D721Med (cell line): ENCODE results near the gene ADGRB3.

Experiments
- DNase-seq: peaks from one replicate; pipeline ENCODE4 v3.0.0; 2011; ENCODE audit warnings: low spot score; ENCODE audit not compliant: insufficient read length
- FAIRE-seq: peaks from 2 replicates; lab custom pipeline; 2011; peaks lifted over from hg19 to GRCh38; lab: Jason Lieb, UNC
- TF ChIP-seq, protein P1 (sequence below): IDR thresholded peaks from 2 replicates; pipeline ENCODE4 v1.5.1; 2012; ENCODE audit warnings: mild to moderate bottlenecking, control low read depth; ENCODE audit not compliant: insufficient read depth; ENCODE audit errors: missing control alignments

The ADGRB3 gene

DNA sequence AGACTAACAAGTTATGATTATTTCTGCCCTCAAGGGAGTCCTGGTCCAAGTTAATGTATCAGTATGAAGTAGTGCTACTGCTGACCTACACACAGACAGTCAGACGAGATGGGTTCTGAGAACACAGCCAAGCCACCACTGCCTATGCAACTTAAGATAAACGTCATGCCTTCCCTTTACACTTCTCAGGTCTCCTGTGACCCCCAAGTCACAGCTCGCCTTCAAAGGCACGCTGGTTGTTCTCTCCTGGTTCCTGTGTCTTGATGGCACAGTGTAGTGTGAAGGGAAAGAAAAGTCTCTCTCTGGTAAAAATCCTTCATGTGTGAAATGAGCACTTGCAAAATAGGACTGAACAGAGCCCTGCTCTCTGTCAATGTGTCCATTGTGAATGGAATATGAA is 377.8 kb downstream of the ADGRB3 start:
- DNase-seq (no peak), FAIRE-seq (no peak)
- TF ChIP-seq, protein P1, sequence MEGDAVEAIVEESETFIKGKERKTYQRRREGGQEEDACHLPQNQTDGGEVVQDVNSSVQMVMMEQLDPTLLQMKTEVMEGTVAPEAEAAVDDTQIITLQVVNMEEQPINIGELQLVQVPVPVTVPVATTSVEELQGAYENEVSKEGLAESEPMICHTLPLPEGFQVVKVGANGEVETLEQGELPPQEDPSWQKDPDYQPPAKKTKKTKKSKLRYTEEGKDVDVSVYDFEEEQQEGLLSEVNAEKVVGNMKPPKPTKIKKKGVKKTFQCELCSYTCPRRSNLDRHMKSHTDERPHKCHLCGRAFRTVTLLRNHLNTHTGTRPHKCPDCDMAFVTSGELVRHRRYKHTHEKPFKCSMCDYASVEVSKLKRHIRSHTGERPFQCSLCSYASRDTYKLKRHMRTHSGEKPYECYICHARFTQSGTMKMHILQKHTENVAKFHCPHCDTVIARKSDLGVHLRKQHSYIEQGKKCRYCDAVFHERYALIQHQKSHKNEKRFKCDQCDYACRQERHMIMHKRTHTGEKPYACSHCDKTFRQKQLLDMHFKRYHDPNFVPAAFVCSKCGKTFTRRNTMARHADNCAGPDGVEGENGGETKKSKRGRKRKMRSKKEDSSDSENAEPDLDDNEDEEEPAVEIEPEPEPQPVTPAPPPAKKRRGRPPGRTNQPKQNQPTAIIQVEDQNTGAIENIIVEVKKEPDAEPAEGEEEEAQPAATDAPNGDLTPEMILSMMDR, result no peak

DNA sequence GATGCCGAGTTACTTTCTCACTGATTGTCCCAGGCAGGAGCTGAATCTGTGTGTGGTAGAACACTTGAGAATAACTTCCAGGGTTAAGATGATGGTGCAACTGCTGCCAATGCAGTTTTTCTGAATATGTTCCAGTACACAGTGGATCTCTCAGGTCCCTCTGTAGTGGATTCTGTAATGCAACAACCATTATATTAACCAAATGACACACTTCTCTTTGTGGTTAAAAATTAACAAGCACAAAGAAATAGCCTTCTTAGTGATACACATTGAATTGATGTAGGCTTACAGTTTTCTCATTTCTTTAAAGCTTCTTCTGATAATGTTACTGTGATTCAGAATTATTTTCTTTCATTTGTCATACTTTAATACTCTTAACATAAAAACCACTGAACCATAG is 383.8 kb downstream of the ADGRB3 start:
- FAIRE-seq, result no peak

DNA sequence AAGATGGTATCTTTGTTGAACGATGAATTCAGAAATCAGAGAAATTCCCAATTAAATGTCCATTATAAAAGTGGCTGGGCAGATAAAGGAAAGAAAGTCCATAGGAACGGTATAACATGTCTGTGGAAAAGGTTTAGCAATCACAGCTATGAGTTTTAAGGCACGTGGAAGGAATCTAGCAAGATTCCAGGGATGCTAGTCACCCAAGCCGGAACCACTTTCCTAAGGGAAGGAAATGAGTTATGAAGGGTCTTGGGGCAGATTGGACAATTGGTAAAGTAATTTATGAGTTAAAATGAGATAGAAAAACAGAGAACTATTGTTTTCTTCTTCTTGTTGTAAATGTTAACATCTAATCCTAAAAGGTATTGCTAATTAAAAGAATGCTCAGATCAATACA is 384.8 kb downstream of the ADGRB3 start:
- TF ChIP-seq, protein P1, result no peak
- DNase-seq (no peak), FAIRE-seq (no peak)

More for the DNA sequence above, 383.8 kb downstream of the ADGRB3 start:
- no peak for DNase-seq
- TF ChIP-seq, protein P1, result no peak

DNA sequence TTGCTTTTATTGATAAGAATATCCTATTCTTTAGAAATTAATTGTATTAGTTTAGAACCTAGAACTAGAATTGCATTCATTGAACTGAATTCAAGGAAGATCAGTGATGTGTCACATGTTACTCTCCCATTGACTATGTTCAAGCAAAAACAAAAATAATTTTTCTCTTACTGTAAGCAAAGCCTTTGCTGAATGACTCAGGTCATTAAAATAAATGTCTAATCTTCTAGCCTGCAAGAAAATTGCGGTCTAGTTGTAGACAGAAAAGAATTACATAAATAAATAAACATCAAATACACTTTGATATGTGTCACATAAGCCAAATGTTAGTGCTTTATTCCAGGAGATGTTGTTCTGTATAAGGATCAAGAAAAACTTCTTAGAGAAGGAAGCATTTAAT is 387.9 kb downstream of the ADGRB3 start:
- TF ChIP-seq, protein P1, result no peak

DNA sequence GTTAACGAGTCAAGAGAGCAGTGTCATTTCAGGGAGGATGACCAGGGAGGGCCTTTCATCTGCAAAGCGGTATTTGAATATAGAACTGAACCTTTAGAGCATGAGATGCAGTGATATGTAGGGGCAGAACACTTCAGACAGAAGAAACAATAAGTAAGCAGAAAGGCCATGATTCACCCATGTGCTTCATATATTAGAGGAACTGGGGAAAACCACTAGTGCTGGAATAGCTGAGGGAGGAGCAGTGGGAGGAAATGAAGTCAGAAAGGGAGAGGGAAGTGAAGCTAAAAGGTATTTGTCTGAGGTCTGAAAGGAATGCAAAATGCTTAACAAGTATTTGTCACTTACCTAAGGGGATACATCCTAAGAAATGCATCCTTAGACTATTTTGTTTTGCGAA is 391.2 kb downstream of the ADGRB3 start:
- DNase-seq (no peak), FAIRE-seq (no peak)

More for the DNA sequence above, 387.9 kb downstream of the ADGRB3 start:
- FAIRE-seq (no peak), DNase-seq (no peak)

DNA sequence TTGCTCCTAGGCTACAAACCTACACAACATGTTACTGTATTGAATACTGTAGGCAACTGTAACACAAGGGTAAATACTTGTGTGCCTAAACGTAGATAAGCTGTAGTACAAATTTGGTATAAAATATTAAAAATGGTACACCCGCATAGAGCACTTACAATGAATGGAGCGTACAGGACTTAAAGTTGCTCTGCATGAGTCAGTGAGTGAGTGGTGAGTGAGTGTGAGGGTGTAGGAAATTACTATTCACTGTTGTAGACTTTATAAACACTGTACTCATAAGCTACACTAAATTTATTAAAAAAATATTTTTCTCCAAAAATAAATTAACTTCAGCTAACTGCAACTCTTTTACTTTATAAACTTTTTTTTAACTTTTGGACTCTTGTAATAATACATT is 391.6 kb downstream of the ADGRB3 start:
- TF ChIP-seq, protein P1, result no peak
- DNase-seq (no peak), FAIRE-seq (no peak)

More for the DNA sequence above, 391.2 kb downstream of the ADGRB3 start:
- TF ChIP-seq, protein P1, result no peak

DNA sequence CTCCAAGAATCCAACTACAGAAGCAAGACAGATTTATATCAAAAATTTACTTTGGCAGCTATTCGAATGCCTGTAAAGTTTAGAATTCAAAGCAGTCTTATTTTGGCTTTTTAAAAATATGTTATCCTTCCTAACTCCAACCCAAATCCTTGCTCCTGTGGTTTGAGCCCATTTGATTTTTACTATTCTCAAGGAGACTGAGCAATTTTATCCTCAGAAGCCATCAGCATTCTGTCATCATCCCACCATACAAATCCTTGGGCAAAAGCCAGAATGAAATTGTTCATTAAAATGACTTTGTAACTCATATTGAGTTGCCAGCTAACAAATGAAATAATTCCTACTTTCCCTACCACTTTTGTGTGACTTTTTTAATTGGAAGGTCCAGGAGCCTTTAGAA is 392.8 kb downstream of the ADGRB3 start:
- FAIRE-seq (no peak), DNase-seq (no peak)
- TF ChIP-seq, protein P1, result no peak
